ENCODE results near the gene CTAG1A.

DNA sequence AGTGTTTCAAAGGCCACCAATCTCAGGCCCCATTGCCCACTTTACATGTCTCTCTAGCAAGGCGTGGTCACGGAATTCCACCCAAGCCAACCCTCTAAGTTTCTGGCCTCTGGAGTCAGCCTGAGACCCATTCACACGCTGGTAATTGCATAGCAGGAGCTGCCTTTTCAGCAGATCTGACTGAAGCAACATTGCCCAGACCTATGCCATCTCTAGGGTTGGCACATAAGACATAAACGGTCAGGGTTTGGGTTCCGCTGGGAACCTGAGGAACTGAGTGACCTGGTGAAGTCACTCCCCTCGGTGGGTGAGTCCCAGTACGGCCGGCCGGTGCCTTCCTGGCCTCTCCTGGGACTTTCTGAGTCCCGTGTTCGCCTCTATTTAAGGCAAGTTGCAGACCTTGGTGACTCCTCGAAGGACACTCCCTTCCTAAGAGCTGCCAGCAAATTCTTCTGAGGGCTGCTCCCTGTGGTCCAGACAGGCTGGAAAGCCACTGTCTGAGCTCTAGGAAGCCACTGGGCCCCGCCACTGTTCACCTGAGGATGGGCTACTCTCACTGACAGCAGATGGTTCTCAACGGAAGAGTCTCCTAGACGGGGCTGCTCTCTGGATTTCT is 15.9 kb downstream of the CTAG1A start:
- TF ChIP-seq, protein P1, sequence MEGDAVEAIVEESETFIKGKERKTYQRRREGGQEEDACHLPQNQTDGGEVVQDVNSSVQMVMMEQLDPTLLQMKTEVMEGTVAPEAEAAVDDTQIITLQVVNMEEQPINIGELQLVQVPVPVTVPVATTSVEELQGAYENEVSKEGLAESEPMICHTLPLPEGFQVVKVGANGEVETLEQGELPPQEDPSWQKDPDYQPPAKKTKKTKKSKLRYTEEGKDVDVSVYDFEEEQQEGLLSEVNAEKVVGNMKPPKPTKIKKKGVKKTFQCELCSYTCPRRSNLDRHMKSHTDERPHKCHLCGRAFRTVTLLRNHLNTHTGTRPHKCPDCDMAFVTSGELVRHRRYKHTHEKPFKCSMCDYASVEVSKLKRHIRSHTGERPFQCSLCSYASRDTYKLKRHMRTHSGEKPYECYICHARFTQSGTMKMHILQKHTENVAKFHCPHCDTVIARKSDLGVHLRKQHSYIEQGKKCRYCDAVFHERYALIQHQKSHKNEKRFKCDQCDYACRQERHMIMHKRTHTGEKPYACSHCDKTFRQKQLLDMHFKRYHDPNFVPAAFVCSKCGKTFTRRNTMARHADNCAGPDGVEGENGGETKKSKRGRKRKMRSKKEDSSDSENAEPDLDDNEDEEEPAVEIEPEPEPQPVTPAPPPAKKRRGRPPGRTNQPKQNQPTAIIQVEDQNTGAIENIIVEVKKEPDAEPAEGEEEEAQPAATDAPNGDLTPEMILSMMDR (IDR thresholded peaks at IDR 0.05) = no peak
- no peak for TF ChIP-seq POLR2AphosphoS5 (IDR thresholded peaks at IDR 0.05)
- no peak for TF ChIP-seq POLR2A (IDR thresholded peaks at IDR 0.05)

Data from sigmoid colon (tissue), 4 donors.